GM12891 (cell line): ENCODE measurements around the gene STIM1.
"Not testable (repeated sequence)": the region's sequence is repeated elsewhere in the genome, so short reads cannot be mapped to it uniquely, and the experiment has no call there.

Source experiments
- DNase-seq: peaks from one replicate; pipeline ENCODE4 v3.0.0; 2011; ENCODE audit warnings: low spot score; ENCODE audit not compliant: insufficient read length
- FAIRE-seq: peaks from 2 replicates; lab custom pipeline; 2011; peaks lifted over from hg19 to GRCh38; lab: Jason Lieb, UNC
- PAX5 ChIP-seq: IDR thresholded peaks from 2 replicates; pipeline ENCODE4 v1.6.1; 2011; ENCODE audit warnings: low read length, moderate library complexity, mild to moderate bottlenecking; ENCODE audit not compliant: insufficient read depth, severe bottlenecking
- POLR2A ChIP-seq: IDR thresholded peaks from 2 replicates; pipeline ENCODE4 v1.6.1; 2011; ENCODE audit warnings: low read depth, low read length, control low read depth
- POLR2AphosphoS5 ChIP-seq: IDR thresholded peaks from 2 replicates; pipeline ENCODE4 v1.6.1; 2011; ENCODE audit warnings: low read depth, low read length, control low read depth
- POU2F2 ChIP-seq: IDR thresholded peaks from 2 replicates; pipeline ENCODE4 v1.6.1; 2011; ENCODE audit warnings: low read depth, mild to moderate bottlenecking, control low read depth, low read length, moderate library complexity
- SPI1 ChIP-seq: IDR thresholded peaks from 2 replicates; pipeline ENCODE4 v1.6.1; 2011; ENCODE audit warnings: low read depth, low read length, control low read depth
- TAF1 ChIP-seq: IDR thresholded peaks from 2 replicates; pipeline ENCODE4 v1.6.1; 2011; ENCODE audit warnings: low read depth, low read length, control low read depth

The STIM1 gene

GRCh38 chr11:3849297-3849874 lies 6.1 kb upstream of the STIM1 start:
- no peak for TF ChIP-seq POLR2A
- no peak for TF ChIP-seq POLR2AphosphoS5
- no peak for TF ChIP-seq PAX5
- TF ChIP-seq TAF1 = no peak
- TF ChIP-seq SPI1 = no peak
- FAIRE-seq (peak; percentile 64), DNase-seq (no peak)

DNA sequence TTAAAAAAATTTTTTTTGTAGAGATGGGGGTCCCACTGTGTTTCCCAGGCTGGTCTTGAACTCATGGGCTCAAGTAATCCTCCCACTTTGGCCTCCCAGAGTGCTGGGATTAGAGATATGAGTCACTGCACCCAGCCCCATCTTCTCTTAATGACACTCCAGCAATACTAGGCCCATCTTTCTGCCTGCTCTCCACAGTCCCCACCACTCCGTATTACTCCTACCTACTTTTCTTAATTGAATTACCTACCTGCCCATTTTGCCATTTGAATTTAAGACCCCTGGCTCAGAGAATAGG lies 2.0 kb upstream of the STIM1 start:
- peak; percentile 50 for FAIRE-seq
- no peak for DNase-seq
- TF ChIP-seq POLR2A = no peak
- TF ChIP-seq POU2F2 = no peak
- no peak for TF ChIP-seq SPI1
- no peak for TF ChIP-seq PAX5

DNA sequence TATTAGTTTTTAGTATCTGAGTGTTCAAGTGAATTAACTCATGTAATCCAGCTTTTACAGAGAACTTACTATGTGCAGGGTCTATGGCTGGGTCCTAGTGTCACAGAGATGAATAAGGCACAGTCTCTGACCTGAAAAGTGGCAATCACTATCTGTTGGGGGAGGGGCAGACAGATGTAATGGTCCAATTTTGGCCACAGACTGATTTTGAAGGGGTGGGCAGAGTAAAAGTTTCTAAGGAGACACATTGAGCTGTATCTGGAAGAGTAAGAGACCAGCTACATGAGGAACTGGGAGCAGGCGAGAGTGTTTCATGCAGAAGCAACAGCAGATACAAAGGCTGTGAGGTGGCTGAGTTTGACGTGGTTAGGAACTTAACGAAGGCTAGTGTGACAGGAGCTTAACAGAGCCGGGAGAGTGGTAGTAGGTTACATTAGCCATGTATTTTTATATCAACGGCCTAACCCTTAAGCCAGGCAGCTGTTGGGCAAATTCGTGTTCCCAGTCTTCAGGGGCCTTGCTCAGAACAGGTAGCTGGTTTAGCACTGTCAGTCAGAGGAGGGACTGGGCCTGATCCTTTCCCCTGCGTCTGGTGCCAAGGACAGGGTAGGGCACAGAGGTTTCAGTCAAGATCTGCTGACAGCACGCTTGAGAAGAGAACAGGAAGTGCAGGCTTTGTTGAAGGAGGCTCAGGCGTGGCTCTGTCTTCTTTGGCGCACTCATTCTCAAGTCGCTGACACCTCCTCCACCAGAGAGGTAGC lies 1.4 kb upstream of the STIM1 start:
- DNase-seq = no peak
- peak; percentile 92 for TF ChIP-seq SPI1
- peak; percentile 78 for TF ChIP-seq POLR2A
- TF ChIP-seq POLR2AphosphoS5 = peak; percentile 79
- peak; percentile 66 for TF ChIP-seq POU2F2
- TF ChIP-seq PAX5 = no peak
- TF ChIP-seq TAF1 = peak; percentile 73
- peak; percentile 93 for FAIRE-seq

GRCh38 chr11:3854660-3854976 lies 846 bp upstream of the STIM1 start:
- no peak for TF ChIP-seq PAX5
- TF ChIP-seq POLR2AphosphoS5 = no peak
- no peak for TF ChIP-seq TAF1
- TF ChIP-seq POU2F2 = no peak
- no peak for TF ChIP-seq POLR2A
- TF ChIP-seq SPI1 = no peak
- DNase-seq (no peak), FAIRE-seq (no peak)

DNA sequence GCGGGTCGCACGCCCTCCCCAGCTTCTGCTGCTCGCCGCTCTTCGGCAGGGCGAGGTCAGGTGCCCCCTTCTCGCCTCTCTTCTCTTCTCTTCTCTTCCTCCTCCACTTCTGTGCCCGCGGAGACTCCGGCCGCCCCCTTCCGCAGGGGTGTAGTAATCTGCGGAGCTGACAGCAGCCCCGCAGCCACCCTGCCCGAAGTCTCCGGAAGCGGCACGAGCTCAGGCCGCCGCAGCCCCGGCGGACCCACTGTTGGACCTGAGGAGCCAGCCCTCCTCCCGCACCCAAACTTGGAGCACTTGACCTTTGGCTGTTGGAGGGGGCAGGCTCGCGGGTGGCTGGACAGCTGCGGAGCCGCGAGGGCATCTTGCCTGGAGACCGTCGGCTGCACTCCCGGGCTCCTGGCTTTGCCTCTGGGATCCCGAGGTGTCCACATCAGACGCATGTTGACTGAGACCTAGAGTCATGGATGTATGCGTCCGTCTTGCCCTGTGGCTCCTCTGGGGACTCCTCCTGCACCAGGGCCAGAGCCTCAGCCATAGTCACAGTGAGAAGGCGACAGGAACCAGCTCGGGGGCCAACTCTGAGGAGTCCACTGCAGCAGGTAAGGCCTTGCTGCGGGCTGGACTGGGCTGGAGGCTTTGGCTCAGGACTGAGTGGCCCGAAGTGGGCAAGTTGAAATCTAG lies 486 bp downstream of the STIM1 start:
- no peak for TF ChIP-seq POLR2A
- no peak for TF ChIP-seq POU2F2
- no peak for TF ChIP-seq TAF1
- TF ChIP-seq SPI1 = no peak
- no peak for TF ChIP-seq PAX5
- no peak for TF ChIP-seq POLR2AphosphoS5
- no peak for DNase-seq
- peak; percentile 51 for FAIRE-seq

GRCh38 chr11:3856856-3857553 lies 1.5 kb downstream of the STIM1 start:
- TF ChIP-seq POLR2AphosphoS5 (no peak), POU2F2 (no peak), PAX5 (no peak), POLR2A (no peak), SPI1 (no peak)
- FAIRE-seq = no peak
- DNase-seq = no peak

- TF ChIP-seq PAX5 (no peak), POU2F2 (no peak), TAF1 (no peak), SPI1 (no peak), POLR2A (no peak), POLR2AphosphoS5 (no peak)
- FAIRE-seq (peak; percentile 13), DNase-seq (no peak)
Measured at GRCh38 chr11:3857628-3858027, 2.2 kb downstream of the STIM1 start.

- FAIRE-seq = peak; percentile 92
Measured at GRCh38 chr11:3859373-3859881, 4.0 kb downstream of the STIM1 start.

DNA sequence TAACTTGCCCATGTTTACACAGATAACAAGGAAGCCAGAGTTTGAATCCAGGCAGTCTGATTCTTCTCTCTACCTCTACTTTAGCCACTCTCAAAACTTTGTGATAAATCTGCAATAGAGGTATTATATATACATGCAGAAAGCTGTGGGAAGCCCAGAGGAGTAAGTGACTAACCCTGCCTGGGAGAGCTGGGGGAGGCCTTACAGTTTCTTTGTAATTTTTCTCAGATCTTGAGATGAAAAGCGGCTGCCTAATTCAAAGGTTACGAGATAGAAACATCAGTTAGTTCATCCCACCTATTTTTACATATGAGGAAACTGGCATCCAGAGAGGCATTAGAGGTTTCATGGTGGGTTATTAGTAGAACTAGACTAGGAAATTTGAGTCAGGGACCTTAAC lies 4.9 kb downstream of the STIM1 start:
- DNase-seq (no peak), FAIRE-seq (no peak)
- TF ChIP-seq TAF1 (no peak), POLR2A (no peak), PAX5 (no peak), POU2F2 (no peak), POLR2AphosphoS5 (no peak), SPI1 (no peak)

More at GRCh38 chr11:3859373-3859881, 4.0 kb downstream of the STIM1 start:
- TF ChIP-seq POU2F2 (peak; percentile 55; the same call in 1 of the 2 replicates), POLR2AphosphoS5 (no peak; the same call in 1 of the 2 replicates)
- DNase-seq = no peak

DNA sequence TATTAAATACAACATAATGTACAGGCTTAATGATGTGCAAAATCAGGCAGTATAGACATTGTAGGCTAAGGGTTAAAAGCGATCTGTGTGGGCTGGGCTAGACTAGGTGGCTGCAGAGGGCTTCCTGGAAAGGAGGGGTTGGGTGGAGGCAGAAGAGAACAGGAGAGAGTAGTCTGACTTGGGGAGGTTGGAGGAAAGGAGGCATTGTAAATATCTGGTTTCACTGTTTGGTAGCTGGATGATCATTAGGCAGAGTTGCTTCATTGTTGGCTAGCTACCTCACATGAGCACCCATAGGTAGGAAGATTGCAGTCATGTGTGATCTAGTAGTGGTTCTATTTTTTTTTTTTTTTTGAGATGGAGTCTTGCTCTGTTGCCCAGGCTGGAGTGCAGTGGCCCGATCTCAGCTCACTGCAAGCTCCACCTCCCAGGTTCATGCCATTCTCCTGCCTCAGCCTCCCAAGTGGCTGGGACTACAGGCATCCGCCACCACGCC lies 5.5 kb downstream of the STIM1 start:
- not testable (repeated sequence) for DNase-seq

More for the DNA sequence above, 5.5 kb downstream of the STIM1 start:
- peak; percentile 45 for FAIRE-seq
